VCaP (cell line): ENCODE data around the gene AUTS2.

Source experiments
- H3K27ac ChIP-seq: fragments of 450-650 bp; 2 replicates; pipeline ENCODE4 v1.5.1; 2017
- CTCF ChIP-seq: fragments of 450-650 bp; conservative IDR thresholded peaks from 2 replicates; pipeline ENCODE4 v1.5.1; 2017; ENCODE audit warnings: mild to moderate bottlenecking, moderate library complexity

Gene AUTS2

GRCh38 chr7:70775570-70776156 is 1177.4 kb downstream of the AUTS2 start:
- H3K27ac ChIP-seq = no peak overlapping the region
- 0 out of 2 replicates have a peak, but pooled peaks have one; percentile 8 for TF ChIP-seq CTCF

- H3K27ac ChIP-seq = no peak overlapping the region
- TF ChIP-seq CTCF = no peak
Observed at GRCh38 chr7:70776627-70777101, 1178.4 kb downstream of the AUTS2 start.

GRCh38 chr7:70777251-70777650 is 1179.0 kb downstream of the AUTS2 start:
- no peak overlapping the region for H3K27ac ChIP-seq
- TF ChIP-seq CTCF = no peak

GRCh38 chr7:70778585-70778984 is 1180.3 kb downstream of the AUTS2 start:
- TF ChIP-seq CTCF = no peak
- H3K27ac ChIP-seq = no peak overlapping the region

GRCh38 chr7:70779321-70779720 is 1181.0 kb downstream of the AUTS2 start:
- TF ChIP-seq CTCF = no peak
- no peak overlapping the region for H3K27ac ChIP-seq

- TF ChIP-seq CTCF = no peak
Observed at GRCh38 chr7:70781922-70782311, 1183.6 kb downstream of the AUTS2 start.

GRCh38 chr7:70782796-70783195 is 1184.5 kb downstream of the AUTS2 start:
- H3K27ac ChIP-seq = no peak overlapping the region
- TF ChIP-seq CTCF = no peak

More at GRCh38 chr7:70781922-70782311, 1183.6 kb downstream of the AUTS2 start:
- no peak overlapping the region for H3K27ac ChIP-seq
